H1 (cell line): Measurements from ENCODE around the gene CYB5B. TPM values are rescaled to one million over a fixed set of nuclear protein-coding genes. Genes with fewer than 3 reads are reported as not detected.

ENCODE experiments used
- CTCF ChIA-PET: fragments of 300-600 bp; sonication (Branson Sonifier 250); formaldehyde crosslinking; loops from one replicate; lab custom pipeline; 2021; ENCODE audit not compliant: partially characterized antibody; lab: Charles Lee
- POLR2A ChIA-PET: fragments of 300-600 bp; sonication (Branson Sonifier 250); formaldehyde crosslinking; loops from one replicate; lab custom pipeline; 2021; ENCODE audit warnings: inconsistent platforms; ENCODE audit not compliant: partially characterized antibody; lab: Charles Lee
- DNase-seq, 2 experiments: peaks; one replicate each; pipeline versions ENCODE4 v3.0.0 to v3.0.0-alpha.2; 2010 to 2022; ENCODE audit warnings: low spot score in 2 of 2, low read depth in 1 of 2, mixed read lengths in 1 of 2
- FAIRE-seq: peaks from 2 replicates; lab custom pipeline; 2011; peaks lifted over from hg19 to GRCh38; lab: Jason Lieb, UNC
- H2AFZ ChIP-seq: 2 replicates; pipeline ENCODE4 v1.8.1; 2012; ENCODE audit warnings: low read length, inconsistent platforms
- H2AK5ac ChIP-seq: 2 replicates; pipeline ENCODE4 v1.6.1; 2013; ENCODE audit warnings: low read depth, low read length
- H2BK120ac ChIP-seq: replicated peaks from 2 replicates; pipeline ENCODE3; 2013; ENCODE audit warnings: low read depth, low read length, inconsistent platforms
- H2BK12ac ChIP-seq: 2 replicates; pipeline ENCODE4 v1.6.1; 2013; ENCODE audit warnings: low read depth, low read length
- H2BK15ac ChIP-seq: 2 replicates; pipeline ENCODE4 v1.6.1; 2013; ENCODE audit warnings: low read length
- H2BK20ac ChIP-seq: 2 replicates; pipeline ENCODE4 v1.6.1; 2013; ENCODE audit warnings: low read length
- H2BK5ac ChIP-seq: 2 replicates; pipeline ENCODE4 v1.6.1; 2013; ENCODE audit warnings: low read depth, low read length
- H3K14ac ChIP-seq: 2 replicates; pipeline ENCODE4 v1.6.1; 2013; ENCODE audit warnings: inconsistent platforms; ENCODE audit not compliant: insufficient read length
- H3K18ac ChIP-seq: 2 replicates; pipeline ENCODE4 v1.6.1; 2013; ENCODE audit warnings: low read length; ENCODE audit errors: extremely low read depth
- H3K23ac ChIP-seq: 2 replicates; pipeline ENCODE4 v1.6.1; 2013; ENCODE audit warnings: inconsistent platforms; ENCODE audit not compliant: insufficient read length
- H3K23me2 ChIP-seq: 2 replicates; pipeline ENCODE4 v1.6.1; 2013; ENCODE audit warnings: low read depth, low read length
- H3K27ac ChIP-seq: 2 replicates; pipeline ENCODE4 v1.6.1; 2011; ENCODE audit warnings: low read depth, low read length, inconsistent platforms
- H3K27me3 ChIP-seq, 4 experiments: replicated peaks in 1 of 4; 1 replicate in 1 of 4; 2 replicates in 3 of 4; pipeline versions ENCODE4 v1.6.1 to v1.8.1; 2011 to 2013; ENCODE audit warnings: low read length in 3 of 4, mild to moderate bottlenecking in 3 of 4, inconsistent platforms in 2 of 4, mixed read lengths in 2 of 4, moderate library complexity in 1 of 4; ENCODE audit not compliant: control insufficient read depth in 3 of 4, insufficient read depth in 3 of 4; ENCODE audit errors: extremely low read depth in 1 of 4
- H3K36me3 ChIP-seq, 4 experiments: 2 replicates each; pipeline versions ENCODE4 v1.6.1 to v1.8.1; 2011 to 2013; ENCODE audit warnings: mild to moderate bottlenecking in 4 of 4, low read length in 3 of 4, moderate library complexity in 2 of 4, control low read depth in 1 of 4, inconsistent platforms in 1 of 4; ENCODE audit not compliant: insufficient read depth in 4 of 4, control insufficient read depth in 2 of 4
- H3K4ac ChIP-seq: replicated peaks from 2 replicates; pipeline ENCODE3; 2013; ENCODE audit warnings: low read length, low read depth, mixed read lengths, inconsistent platforms; ENCODE audit not compliant: insufficient read length
- H3K4me1 ChIP-seq, 4 experiments: replicated peaks in 1 of 4; 1 replicate in 1 of 4; 2 replicates in 3 of 4; pipeline versions ENCODE4 v1.6.1 to v1.8.1; 2011 to 2013; ENCODE audit warnings: low read length in 3 of 4, inconsistent platforms in 2 of 4, mixed read lengths in 1 of 4; ENCODE audit not compliant: insufficient read depth in 4 of 4, control insufficient read depth in 3 of 4
- H3K4me2 ChIP-seq, 2 experiments: 2 replicates each; pipeline versions ENCODE4 v1.6.1 to v1.8.1; 2011 to 2013; ENCODE audit warnings: low read depth in 2 of 2, low read length in 2 of 2, control low read depth in 1 of 2, inconsistent platforms in 1 of 2, mild to moderate bottlenecking in 1 of 2; ENCODE audit not compliant: insufficient read depth in 1 of 2
- H3K4me3 ChIP-seq, 4 experiments: fragments of 200-600, 300-600 bp in 1 of 4; sonication (generic), shearing (Covaris generic), sonication (Bioruptor Twin) in 1 of 4; 2 replicates each; pipeline versions ENCODE4 v1.5.1 to v1.8.1; 2011 to 2016; ENCODE audit warnings: low read length in 4 of 4, low read depth in 3 of 4, control low read depth in 2 of 4, inconsistent platforms in 2 of 4, mild to moderate bottlenecking in 2 of 4, mixed read lengths in 1 of 4, moderate library complexity in 1 of 4; ENCODE audit not compliant: insufficient read depth in 2 of 4; ENCODE audit errors: extremely low read depth in 1 of 4
- H3K56ac ChIP-seq: replicated peaks from 2 replicates; pipeline ENCODE3; 2013; ENCODE audit warnings: low read depth, mild to moderate bottlenecking, mixed read lengths, low read length, inconsistent platforms; ENCODE audit not compliant: insufficient read length
- H3K79me1 ChIP-seq: 2 replicates; pipeline ENCODE4 v1.6.1; 2013; ENCODE audit warnings: low read depth, low read length, control low read depth
- H3K79me2 ChIP-seq, 2 experiments: 2 replicates each; pipeline versions ENCODE4 v1.6.1 to v1.8.1; 2012 to 2013; ENCODE audit warnings: low read length in 2 of 2, mild to moderate bottlenecking in 2 of 2, inconsistent platforms in 1 of 2; ENCODE audit not compliant: insufficient read depth in 2 of 2, control insufficient read depth in 1 of 2
- H3K9ac ChIP-seq, 4 experiments: replicated peaks in 1 of 4; 1 replicate in 1 of 4; 2 replicates in 3 of 4; pipeline versions ENCODE4 v1.6.1 to v1.8.1; 2011 to 2013; ENCODE audit warnings: low read depth in 3 of 4, low read length in 3 of 4, control low read depth in 2 of 4, mild to moderate bottlenecking in 2 of 4, moderate library complexity in 2 of 4, inconsistent platforms in 1 of 4; ENCODE audit errors: extremely low read depth in 1 of 4
- H3K9me3 ChIP-seq, 2 experiments: 2 replicates each; pipeline versions ENCODE4 v1.6.1 to v1.8.1; 2012 to 2013; ENCODE audit warnings: mild to moderate bottlenecking in 2 of 2, moderate library complexity in 2 of 2, control low read depth in 1 of 2, inconsistent platforms in 1 of 2, low read depth in 1 of 2, low read length in 1 of 2, mixed read lengths in 1 of 2; ENCODE audit not compliant: insufficient read depth in 2 of 2
- H4K20me1 ChIP-seq, 2 experiments: replicated peaks in 1 of 2; 2 replicates each; pipeline versions ENCODE3 to v1.8.1; 2011 to 2013; ENCODE audit warnings: inconsistent platforms in 2 of 2, low read length in 2 of 2, mild to moderate bottlenecking in 1 of 2; ENCODE audit not compliant: insufficient read depth in 2 of 2, control insufficient read depth in 1 of 2
- H4K5ac ChIP-seq: 2 replicates; pipeline ENCODE4 v1.6.1; 2013; ENCODE audit warnings: low read length, low read depth, mixed read lengths, inconsistent platforms; ENCODE audit not compliant: insufficient read length
- H4K8ac ChIP-seq: 2 replicates; pipeline ENCODE4 v1.8.0; 2013; ENCODE audit warnings: mild to moderate bottlenecking, moderate library complexity, low read length, inconsistent platforms; ENCODE audit not compliant: insufficient read depth; ENCODE audit errors: extremely low read depth
- H4K91ac ChIP-seq: replicated peaks from 2 replicates; pipeline ENCODE3; 2013; ENCODE audit warnings: low read length, mixed read lengths, inconsistent platforms; ENCODE audit not compliant: insufficient read length
- ASH2L ChIP-seq: fragments of 200-600, 300-600 bp; sonication (generic); IDR thresholded peaks from one replicate; pipeline ENCODE4 v1.7.1; 2017; ENCODE audit warnings: low read length
- CBX8 ChIP-seq: fragments of 300-800, 300-1000 bp; sonication (generic); IDR thresholded peaks from 2 replicates; pipeline ENCODE4 v1.7.1; 2016; ENCODE audit warnings: low read depth, low read length, borderline replicate concordance
- CHD2 ChIP-seq: IDR thresholded peaks from 2 replicates; pipeline ENCODE4 v1.6.1; 2012; ENCODE audit warnings: low read length, improper control_type of control experiment
- CTBP2 ChIP-seq: IDR thresholded peaks from 2 replicates; pipeline ENCODE4 v1.7.0; 2011; ENCODE audit warnings: borderline replicate concordance, mild to moderate bottlenecking, moderate library complexity, mixed read lengths, low read length; ENCODE audit not compliant: insufficient read depth, insufficient read length
- EGR1 ChIP-seq: IDR thresholded peaks from 2 replicates; pipeline ENCODE4 v1.6.1; 2011; ENCODE audit warnings: low read depth, low read length, borderline replicate concordance
- RFX5 ChIP-seq: IDR thresholded peaks from 2 replicates; pipeline ENCODE4 v1.6.1; 2011; ENCODE audit warnings: low read depth, low read length, improper control_type of control experiment, borderline replicate concordance
- SAP30 ChIP-seq: fragments of 300-600 bp; sonication (generic); IDR thresholded peaks from 2 replicates; pipeline ENCODE4 v1.7.1; 2012; ENCODE audit warnings: low read length, moderate library complexity, mild to moderate bottlenecking, inconsistent platforms; ENCODE audit not compliant: insufficient read depth, insufficient replicate concordance
- SIN3A ChIP-seq, 2 experiments: IDR thresholded peaks in 1 of 2; conservative IDR thresholded peaks in 1 of 2; 2 replicates each; pipeline ENCODE4 v1.6.1; 2011 to 2012; ENCODE audit warnings: low read length in 2 of 2, improper control_type of control experiment in 1 of 2, low read depth in 1 of 2, mild to moderate bottlenecking in 1 of 2
- SIRT6 ChIP-seq: IDR thresholded peaks from one replicate; pipeline ENCODE4 v1.7.1; 2012; ENCODE audit warnings: low read length, inconsistent platforms
- SP4 ChIP-seq: IDR thresholded peaks from 2 replicates; pipeline ENCODE4 v1.6.1; 2012; ENCODE audit warnings: low read length, inconsistent platforms
- TBP ChIP-seq: IDR thresholded peaks from 2 replicates; pipeline ENCODE4 v1.6.1; 2011; ENCODE audit warnings: low read depth, low read length, improper control_type of control experiment
- TEAD4 ChIP-seq: IDR thresholded peaks from 2 replicates; pipeline ENCODE4 v1.6.1; 2012; ENCODE audit warnings: low read depth, low read length, inconsistent platforms, mixed read lengths
- USF2 ChIP-seq: IDR thresholded peaks from 2 replicates; pipeline ENCODE4 v1.6.1; 2011; ENCODE audit warnings: low read length, improper control_type of control experiment
- polyA plus RNA-seq, 7 experiments: library from polyadenylated mRNA; depleted of rRNA in 3 of 7; stranded (reverse) in 5 of 7; unstranded in 2 of 7; fragments of >200 nt in 5 of 7; fragments of 200-250 nt in 2 of 7; gene quantifications; 1 replicate in 5 of 7; 2 replicates in 1 of 7; 4 replicates in 1 of 7; pipeline versions ENCODE4 v1.2.1 to v1.2.3, GENCODE V29; 2011 to 2013; ENCODE audit warnings: missing spikeins in 2 of 7, mixed read lengths in 2 of 7
- total RNA-seq: library from RNA; stranded (reverse); fragmentation: NEBNext Ultra II Directional; extraction: Animal tissue kit (Norgen Biotek cat#: 25700); gene quantifications from 2 replicates; pipeline ENCODE4 v1.2.1, GENCODE V29; 2021
- TF ChIP-seq, protein P1 (sequence below): IDR thresholded peaks from 2 replicates; pipeline ENCODE4 v1.6.1; 2011; ENCODE audit warnings: low read depth, mild to moderate bottlenecking, low read length; ENCODE audit not compliant: insufficient read depth

CYB5B gene
- total and polyA plus RNA-seq, 2 of the 8 experiments (the other 6 are each of a cell fraction or from before 2014, with no cell fraction given): 108 to 127 TPM

DNA sequence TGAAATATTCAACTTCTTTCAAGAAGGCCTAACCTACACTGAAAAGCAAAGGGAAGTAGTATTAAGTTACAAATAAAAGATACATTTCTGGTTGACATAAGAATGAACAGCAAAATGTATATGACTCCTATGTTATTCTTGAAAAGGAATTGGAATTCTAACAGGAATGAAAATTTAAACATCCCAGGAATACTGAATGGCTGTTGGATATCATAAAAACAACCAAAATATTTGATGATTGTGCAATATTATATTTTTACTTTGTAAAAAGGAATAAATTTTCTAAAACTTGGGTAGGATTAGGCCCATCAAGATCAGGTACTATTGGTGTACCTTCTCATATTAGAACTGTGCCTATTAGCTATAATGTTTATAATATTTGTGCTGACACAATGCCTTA, 50.0 kb downstream of the CYB5B start:
- Histone ChIP-seq H2BK15ac (no peak overlapping the region), H4K20me1 (peaks cover 0 to 1% of the 10 kb centered on the region in 2 experiments), H3K9ac (no peak overlapping the region), H3K56ac (no peak overlapping the region), H3K23ac (no peak overlapping the region), H3K18ac (no peak overlapping the region), H2AFZ (no peak overlapping the region), H2BK20ac (no peak overlapping the region), H3K79me2 (no peaks in the 10 kb centered on the region), H2AK5ac (no peak overlapping the region), H3K9me3 (no peaks in the 10 kb centered on the region), H3K27ac (no peak overlapping the region), H2BK12ac (no peak overlapping the region), H3K4me3 (no peak overlapping the region), H3K4me1 (no peaks in the 10 kb centered on the region), H4K91ac (no peak overlapping the region), H3K79me1 (no peaks in the 10 kb centered on the region), H3K36me3 (no peaks in the 10 kb centered on the region), H3K27me3 (no peaks in the 10 kb centered on the region), H3K4me2 (no peak overlapping the region), H4K5ac (no peak overlapping the region), H3K23me2 (no peaks in the 10 kb centered on the region), H2BK120ac (no peak overlapping the region), H4K8ac (no peak overlapping the region), H3K4ac (no peak overlapping the region), H2BK5ac (no peak overlapping the region), H3K14ac (no peak overlapping the region)
- POLR2A ChIA-PET: no interaction called here
- no peak for DNase-seq
- CTCF ChIA-PET: interaction anchor here (1.6 kb wide), 1 partner anchor 76 kb away, joined by 7 read pairs; no protein-coding TSS in a partner anchor
- no peak for FAIRE-seq
- TF ChIP-seq, protein P1, sequence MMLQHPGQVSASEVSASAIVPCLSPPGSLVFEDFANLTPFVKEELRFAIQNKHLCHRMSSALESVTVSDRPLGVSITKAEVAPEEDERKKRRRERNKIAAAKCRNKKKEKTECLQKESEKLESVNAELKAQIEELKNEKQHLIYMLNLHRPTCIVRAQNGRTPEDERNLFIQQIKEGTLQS: no peak
- no peak for TF ChIP-seq ASH2L
- TF ChIP-seq CTBP2: no peak
- no peak for TF ChIP-seq TBP
- TF ChIP-seq TEAD4: no peak
- TF ChIP-seq SIN3A (conservative IDR thresholded peaks at IDR 0.05 in 1 of 2, IDR thresholded peaks at IDR 0.05 in 1 of 2; ENCODE audit: low read depth in 1 of 2, low read length in 2 of 2): no peak
- TF ChIP-seq USF2: no peak
- no peak for TF ChIP-seq EGR1
- no peak for TF ChIP-seq RFX5
- TF ChIP-seq SAP30: no peak
- TF ChIP-seq SP4: no peak
- no peak for TF ChIP-seq CBX8
- no peak for TF ChIP-seq SIRT6
- no peak for TF ChIP-seq CHD2
